HG03460 (cell line): ENCODE measurements around the gene CIRBP.
"Not testable (repeated sequence)": the region's sequence is repeated elsewhere in the genome, so short reads cannot be mapped to it uniquely, and the experiment has no call there.

ENCODE experiments used
- ATAC-seq: cut with Tn5 transposase; IDR thresholded peaks from one replicate; pipeline ENCODE4 v1.9.1; 2021; ENCODE audit not compliant: unreplicated experiment

Gene CIRBP

DNA sequence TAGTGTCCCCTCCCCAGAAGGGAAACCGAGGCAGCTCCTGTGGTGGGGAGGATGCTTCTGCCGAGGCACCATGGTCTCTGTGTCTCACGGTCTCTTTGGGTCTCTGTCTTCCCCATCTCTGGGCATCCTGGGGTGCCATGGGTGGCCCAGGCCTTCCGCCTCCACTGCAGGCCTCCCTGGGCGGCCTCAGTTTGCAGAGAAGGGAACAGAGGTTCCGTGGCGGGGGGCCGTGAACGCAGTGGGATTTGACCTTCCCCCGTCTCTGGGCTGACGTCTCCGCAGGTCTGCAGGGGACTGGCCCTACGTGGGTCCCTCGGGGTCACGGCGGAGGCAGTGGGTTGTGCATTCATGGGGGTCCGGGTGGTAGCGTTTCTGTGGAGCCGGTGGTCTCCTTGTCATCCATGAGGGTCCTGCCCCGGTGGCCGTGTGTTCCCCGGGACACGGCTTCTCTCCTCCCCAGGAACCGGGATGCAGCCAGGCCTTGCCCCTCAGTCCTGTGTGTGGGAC, 21.1 kb downstream of the CIRBP start:
- ATAC-seq = no peak

DNA sequence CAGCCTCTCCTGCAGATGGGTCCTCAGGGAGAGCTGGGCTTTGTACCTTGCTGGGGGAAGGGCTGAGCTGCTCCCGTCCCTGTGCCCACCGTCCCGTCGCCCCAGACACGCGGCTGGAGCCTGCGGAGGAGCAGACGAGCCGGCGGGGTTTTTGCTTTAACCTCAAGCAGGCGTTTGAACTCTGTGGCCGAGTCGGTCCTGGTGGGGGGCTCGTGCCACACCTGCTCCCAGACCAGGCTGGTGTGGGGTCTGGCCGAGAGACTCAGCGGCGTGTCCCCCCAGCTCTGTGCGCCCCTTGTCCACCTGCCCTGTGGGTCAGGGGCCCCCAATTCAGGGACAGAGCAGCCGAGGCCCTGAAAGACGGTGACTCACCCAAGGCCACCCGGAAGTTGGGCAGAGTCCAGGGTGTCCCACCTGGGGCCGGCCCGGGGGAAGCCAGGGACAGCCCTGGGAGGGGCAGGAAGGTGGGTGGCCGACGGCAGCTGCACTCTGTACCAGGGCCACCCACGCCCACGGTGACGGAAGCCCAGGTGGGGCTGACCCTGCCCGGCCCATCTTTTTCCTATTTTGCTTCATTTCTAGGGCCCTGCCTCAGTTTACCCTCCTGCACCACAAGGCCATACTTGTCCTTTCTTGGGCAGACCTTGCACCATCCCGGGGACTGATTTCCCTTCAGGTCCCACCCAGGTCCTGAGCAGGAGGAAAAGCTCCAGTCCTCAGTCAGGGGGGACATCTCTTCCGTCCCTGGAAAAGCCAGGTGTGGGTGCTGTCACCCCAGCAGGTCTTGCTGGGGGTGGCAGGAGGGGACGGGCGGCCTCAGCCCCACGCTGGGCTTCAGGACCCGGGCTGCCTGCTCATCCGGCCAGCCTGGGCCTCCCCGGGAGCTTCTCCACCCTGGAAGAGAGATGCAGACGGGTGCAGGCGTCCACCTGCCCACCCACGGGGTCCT, 21.8 kb downstream of the CIRBP start:
- ATAC-seq = no peak

DNA sequence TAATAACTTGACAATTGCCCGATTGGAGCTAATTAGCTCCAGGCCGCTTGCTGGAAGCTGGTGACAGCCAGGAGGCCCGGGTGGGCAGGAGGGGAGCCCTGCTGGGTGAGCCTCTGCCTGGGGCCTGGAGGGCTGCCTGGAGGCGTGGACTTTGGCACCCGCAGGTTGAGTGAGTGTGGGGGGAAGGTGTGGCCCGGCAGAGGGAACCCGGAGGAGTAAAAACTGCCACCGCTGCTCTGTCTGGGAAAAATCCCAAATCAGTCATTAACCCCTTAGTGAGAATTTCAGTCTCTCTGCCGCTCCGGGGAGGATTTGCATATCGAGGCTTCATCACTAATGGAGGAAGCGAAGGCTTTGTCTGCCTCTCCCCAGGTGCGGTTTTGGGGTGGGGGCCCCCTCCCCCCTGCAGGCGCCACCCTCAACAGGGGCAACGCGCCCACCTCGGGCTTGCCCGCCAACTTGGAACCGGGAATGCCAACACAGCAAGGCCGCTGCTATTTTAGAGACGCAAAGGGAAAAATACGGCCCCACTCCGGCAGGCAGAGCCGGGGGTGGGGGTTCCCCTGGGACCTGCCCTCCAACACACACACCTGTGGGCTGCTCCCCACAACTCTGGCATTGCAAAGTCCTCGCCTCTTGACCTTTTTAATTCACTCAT, 22.8 kb downstream of the CIRBP start:
- ATAC-seq = no peak

DNA sequence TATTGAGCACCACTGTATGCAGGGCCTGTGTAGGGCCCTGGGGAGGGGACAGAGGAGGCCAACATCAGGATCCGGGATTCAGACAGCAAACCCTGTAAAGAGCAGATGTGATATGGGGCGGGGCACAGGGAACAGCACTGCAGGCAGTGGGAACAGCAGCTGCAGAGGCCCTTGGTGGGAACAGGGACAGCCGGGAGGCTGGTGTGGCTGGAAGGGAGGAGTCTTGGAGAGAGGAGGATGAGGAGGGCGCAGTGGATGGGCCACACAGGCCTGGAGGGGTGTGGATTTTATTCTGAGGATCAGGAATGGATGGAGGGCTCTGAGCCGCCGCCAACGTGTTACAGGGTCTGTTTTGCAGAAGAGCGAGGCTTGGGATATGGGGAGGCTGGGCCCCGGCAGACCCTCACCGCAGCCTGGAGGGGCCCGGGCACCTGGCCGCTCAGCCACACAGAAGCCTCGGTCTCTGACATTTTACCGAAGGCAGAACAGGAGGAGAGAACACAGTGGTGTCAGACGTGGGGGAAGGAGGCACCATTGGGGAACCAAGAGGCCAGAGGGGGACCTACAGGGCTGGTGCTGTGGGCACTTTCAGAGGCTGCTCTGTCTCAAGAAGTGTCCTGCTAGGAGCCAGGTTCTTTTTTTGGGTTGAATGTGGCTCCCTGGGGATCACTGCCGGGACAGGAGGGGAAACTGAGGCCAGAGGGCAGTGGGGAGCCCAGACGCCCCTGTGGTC, 23.5 kb downstream of the CIRBP start:
- ATAC-seq = no peak

DNA sequence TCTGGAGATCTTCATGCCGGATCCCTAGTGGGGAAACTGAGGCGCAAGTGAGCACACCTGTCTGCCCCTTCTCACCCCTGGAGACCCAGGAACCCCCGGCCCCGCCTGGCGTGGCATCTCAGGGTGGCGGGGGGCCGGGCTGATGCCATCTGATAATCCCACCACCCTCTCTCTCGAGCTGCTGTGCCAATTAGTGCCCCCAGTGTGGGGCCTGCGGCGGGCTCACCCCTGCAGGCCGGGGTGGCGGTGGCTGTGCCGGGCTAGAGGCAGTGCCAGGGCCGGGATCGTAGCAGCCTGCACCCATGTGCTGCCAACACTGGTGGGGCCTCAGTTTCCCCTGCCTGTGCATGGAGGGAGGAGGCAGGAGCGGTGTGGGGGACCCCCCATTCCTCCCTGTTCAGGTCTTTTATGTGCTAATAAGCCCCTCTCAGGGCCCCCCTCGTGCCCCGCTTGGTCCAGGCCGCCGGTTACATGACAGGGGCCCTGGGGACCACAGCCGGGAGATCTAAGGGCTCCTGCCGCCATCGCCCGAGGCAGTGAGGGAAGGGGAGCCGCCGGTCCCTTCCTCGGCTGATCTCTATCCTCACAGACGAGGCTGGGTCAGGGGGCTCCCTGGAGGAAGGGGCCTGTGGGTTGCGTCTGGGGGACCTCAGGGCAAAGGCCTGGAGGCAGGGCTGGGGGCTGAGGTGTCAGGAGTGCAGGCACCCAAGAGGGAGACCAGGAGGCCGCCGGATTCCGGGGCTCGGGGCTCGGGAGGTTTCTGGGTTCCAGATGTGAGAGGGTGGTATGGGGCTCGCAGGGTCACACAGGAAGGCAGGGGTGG, 24.9 kb downstream of the CIRBP start:
- ATAC-seq = no peak

DNA sequence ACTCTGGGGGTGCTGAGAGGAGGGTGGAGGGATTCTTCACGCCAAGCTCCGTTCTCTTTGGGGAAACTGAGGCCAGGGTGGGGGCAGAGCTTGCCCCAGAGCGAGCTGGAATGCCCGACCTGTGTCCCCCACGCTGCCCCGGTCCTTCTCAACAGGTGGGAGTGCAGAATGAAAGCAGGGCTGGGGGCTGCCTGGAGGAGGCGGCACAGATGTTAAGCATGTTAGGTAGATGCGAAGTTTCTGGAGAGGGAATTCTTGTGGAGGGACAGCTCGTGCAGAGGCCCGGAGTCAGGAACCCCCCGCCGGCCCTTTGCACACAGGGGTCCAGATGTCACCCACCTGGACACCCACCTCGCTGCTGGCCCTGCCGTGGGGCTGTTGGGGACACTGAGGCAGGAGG, 25.6 kb downstream of the CIRBP start:
- no peak for ATAC-seq

DNA sequence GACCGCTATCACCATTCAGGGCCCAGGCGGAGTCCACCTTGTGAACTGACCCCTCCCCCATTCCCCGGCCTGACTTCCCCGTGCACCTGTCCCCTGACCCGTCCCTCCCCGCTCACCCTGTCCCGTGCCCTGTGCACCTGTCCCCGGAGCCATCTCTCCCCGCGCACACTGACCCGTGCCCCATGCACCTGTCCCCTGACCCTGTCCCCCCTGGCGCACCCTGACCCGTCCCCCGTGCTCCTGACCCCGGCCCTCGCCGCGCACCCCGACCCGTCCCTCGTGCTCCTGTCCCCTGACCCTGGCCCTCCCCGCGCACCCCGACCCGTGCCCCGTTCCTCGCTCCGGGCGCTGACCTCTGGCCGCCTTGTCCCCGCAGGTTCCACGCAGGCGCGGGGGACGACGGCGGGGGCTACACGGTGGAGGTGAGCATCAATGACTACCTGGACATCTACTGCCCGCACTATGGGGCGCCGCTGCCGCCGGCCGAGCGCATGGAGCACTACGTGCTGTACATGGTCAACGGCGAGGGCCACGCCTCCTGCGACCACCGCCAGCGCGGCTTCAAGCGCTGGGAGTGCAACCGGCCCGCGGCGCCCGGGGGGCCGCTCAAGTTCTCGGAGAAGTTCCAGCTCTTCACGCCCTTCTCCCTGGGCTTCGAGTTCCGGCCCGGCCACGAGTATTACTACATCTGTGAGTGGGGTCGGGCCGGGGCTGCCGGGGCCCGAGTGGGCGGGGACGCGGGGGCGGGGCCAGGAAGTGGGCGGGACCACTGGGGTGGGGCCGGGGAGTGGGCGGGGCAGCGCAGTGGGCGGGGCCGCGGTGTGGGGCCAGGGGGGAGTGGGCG, 26.3 kb downstream of the CIRBP start:
- no peak for ATAC-seq

DNA sequence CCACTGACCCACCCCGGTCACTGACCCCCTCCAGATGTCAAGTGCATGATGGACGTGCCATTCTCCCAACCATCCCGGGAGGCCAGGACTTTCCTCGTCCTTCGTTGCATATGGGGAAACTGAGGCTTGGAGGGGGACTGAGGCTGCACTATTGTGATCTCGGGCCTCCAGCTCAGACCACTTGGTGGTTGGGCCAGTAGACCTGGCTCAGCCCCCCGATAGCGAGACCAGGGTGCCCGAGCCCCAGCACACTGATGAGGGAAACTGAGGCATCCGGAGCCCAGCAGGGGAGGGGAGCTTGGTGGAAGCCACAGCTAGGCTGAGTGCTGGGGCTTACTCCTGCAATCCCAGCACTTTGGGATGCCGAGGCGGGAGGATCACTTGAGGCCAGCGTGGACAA, 26.9 kb downstream of the CIRBP start:
- no peak for ATAC-seq

DNA sequence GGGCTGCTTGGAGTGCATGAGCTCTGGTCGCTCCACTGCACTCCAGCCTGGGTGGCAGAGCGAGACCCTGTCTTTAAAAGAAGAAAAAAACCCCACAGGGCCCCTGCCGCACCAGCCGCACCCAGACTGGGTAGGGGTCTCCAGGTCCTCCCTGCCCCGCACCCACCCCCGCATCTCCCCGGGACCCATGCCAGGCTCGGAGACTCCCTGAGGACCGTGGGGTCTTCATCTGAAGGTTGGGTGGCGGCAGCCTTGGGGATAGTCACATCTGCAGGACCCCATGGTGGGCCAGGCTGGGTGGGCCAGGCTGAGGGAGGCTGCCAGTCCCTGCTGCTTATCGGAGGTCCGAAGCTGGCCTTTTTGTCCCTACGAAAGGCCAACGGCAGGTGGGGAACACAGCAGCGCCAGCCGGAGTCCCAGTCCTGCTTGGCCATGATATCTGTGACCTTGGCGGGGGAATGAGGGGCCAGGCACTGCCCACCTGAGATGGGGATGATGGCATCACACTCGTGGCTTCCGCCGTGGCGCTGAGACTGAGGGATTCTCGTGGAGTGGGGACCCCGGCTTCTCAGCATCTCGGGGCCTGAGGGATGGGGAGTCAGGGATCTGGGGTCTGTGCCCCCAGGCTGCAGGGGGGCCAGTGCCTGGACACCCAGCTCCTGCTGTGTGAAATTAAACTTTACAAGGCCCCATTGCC, 27.6 kb downstream of the CIRBP start:
- no peak for ATAC-seq

DNA sequence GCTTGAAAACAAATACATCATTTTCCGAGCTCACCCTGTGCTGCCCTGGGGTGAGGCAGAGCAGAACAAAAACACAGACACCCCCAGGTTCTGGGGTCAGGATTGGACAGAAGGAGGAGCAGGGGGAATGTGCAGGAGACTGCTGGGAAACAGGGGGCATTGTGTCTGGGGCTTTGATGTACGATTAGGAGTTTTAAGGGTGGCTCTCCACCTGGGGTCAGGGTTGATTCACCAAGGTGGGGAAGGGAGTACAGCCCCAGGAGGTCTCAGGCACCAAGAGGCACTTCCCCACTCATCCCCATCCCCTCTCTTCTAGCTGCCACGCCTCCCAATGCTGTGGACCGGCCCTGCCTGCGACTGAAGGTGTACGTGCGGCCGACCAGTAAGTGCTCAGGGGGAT, 29.1 kb downstream of the CIRBP start:
- no peak for ATAC-seq

DNA sequence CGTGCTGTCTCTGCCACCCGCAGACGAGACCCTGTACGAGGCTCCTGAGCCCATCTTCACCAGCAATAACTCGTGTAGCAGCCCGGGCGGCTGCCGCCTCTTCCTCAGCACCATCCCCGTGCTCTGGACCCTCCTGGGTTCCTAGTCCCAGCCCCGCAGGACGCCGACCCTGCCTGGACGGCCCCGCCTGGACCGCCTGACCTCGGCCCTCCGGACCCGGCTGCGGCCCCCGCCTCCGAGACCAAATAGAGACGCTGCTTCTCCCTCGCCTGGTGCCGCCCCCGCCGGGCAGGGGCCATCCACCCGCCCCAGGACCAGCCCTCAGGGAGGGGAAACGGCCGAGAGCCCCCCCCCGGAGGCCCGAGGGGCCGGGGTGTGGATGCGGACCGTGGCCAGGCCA, 30.7 kb downstream of the CIRBP start:
- ATAC-seq = no peak

DNA sequence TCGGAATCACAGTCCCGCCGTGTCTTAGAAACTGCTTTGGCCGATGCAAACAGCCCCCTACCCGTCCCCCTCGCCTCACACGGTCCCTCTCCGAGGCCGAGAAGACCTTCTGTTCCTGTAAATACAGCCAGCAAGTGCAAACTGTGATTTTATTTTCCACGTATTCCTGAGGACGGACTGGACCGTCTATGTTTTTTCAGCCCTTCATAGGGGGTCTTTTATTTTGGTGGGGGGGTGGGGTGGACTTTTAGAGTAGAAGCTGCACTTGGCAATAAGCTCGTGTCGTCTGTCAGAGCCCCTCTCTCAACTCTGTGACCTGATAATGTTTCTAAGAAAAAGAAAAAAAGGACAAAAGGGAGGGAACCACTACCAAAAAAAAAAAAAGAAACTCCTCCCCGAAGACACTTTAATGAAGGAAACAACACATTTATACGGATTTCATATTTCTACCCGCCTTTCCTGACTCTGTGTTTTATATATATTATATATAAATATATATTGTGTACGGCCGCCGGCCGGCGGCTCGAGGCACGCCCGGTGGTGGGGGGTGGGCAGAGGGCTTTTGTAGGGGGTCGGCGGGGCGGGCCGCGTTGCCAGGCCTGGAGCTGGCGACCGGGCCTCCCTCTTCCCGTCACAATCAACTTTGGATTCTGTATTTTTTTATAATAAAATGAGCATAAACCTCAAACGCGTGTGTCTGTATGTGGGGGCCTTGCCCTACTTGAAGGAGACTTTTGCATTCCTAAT, 31.8 kb downstream of the CIRBP start:
- ATAC-seq = no peak

DNA sequence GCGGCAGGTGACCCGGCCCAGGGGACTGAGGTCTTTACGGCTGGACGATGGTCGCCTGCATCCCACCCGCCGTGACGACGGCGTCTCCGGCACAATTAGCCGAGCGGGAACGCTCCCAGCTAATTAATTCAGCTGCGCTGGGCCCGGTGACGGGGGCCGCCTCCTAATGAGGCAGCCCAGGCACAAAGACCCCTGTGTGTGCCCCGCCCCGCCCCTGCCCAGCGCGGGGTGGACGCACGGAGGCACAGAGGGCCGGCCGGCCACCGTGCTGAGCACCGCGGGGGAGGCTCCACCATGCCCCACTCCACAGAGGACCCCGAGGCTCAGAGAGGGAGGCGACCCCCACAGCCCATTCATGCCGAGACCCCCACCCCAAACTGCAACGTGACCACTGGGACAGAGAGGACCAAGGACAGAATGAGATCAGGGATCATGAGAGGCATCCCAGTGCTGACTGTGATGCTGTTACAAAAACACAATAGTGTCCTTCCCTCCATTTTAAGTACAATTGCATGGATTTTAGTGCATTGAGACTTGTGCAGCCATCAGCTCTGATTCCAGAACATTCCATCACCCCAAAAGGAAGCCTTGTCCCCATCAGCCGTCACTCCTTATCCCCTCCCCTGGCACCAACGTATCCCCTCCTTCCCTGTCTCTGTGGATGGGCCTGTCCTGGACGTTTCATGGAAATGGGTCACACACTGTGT, 33.6 kb downstream of the CIRBP start:
- ATAC-seq = no peak

DNA sequence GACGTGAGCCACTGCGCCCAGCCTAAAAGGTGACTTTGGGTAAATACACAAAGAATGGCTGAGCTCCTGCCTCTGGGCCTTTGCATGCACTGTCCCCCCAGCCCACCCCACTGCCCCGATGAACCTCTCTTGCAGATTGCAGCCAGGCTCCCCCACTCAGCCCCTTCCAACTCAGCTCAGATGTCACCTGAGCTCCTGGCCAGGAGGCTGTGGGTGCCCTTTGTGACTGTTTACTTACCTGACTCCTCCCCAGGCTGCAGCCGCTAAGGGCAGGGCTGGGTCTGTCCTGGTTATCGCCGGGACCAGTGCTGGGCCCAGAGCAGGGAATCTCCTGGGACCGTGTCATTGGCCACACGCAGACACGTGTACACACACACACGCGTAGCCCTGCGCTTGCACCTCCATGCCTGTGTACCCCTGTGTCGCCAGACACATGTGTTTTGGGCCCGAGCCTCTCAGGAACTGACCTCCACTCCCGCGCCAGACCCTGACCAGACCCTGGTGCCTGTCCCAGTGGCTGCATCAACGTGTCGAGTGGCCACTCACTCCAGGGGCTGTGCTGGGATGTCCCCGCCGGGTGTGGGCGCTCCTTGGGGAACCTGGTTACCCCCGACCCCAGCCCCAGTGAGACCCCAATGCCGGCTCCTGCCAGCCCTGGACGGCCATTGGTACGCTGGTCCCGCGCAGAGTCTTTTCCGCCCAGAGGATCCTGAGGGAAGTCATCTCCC, 35.2 kb downstream of the CIRBP start:
- no peak for ATAC-seq

DNA sequence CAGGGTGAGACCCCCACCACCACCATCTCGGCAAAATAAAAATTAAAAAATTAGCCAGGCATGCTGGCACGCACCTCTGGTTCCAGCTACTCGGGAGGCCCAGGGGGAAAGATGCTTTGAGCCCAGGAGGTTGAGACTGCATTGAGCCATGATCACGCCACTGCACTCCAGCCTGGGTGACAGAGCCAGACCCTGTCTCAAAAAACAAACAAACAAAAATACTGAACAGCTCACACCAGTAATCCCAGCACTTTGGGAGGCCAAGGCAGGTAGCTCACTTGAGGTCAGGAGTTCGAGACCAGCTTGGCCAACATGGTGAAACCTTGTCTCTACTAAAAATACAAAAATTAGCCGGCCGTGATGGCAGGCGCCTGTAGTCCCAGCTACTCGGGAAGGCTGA, 36.2 kb downstream of the CIRBP start:
- ATAC-seq = not testable (repeated sequence)

DNA sequence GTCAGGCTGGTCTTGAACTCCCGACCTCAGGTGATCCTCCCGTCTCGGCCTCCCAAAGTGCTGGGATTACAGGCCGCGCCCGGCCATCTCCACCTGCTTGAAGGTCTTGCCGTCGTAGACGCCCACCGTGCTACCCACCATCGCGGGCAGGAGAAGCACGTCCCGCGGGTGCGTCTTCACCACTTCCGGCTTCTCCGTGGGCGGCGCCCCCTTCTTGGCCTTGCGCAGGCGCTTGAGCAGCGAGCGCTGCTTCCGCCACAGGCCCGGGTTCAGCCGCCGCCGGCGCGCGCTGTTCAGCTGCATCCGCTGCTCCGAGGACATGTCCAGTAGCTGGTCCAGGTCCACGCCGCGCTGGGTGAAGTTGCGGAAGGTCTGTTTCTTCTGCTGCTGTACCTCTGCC, 38.2 kb downstream of the CIRBP start:
- no peak for ATAC-seq

DNA sequence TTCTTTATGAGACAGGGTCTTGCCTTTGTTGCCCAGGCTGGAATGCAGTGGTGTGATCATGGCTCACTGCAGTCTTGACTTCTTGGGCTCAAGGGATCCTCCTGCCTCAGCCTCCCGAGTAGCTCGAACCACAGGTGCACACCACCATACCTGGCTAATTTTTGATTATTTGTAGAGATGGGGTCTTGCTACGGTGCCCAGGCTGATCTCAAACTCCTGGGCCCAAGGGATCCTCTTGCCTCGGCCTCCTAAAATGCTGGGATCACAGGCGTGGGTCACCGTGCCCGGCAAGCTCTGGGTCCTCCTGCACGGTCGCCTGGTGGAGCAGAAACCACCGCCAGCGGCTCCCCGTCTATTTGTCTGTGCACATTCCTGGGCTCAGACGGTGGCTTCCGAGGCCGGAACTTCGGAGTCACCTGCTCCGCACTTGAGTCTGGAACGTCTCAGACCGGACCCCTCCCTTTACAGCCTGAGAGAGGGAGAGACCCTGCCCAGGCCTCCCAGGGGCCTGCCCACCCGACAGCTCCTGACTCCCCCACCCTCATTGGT, 38.7 kb downstream of the CIRBP start:
- ATAC-seq = no peak
